Breast epithelium (tissue), 4 donors: ENCODE measurements around the gene SPTSSB. TPM values are rescaled to one million over a fixed set of nuclear protein-coding genes. Genes with fewer than 3 reads are reported as not detected.

Experiments
- DNase-seq, 2 donors: peaks; one replicate each; pipeline ENCODE4 v3.0.0-alpha.2; 2019; ENCODE audit warnings: low spot score in 2 of 2
- H3K27ac ChIP-seq, 2 donors: fragments of 200-600 bp; sonication (generic) in 1 of 2; one replicate each; pipeline ENCODE4 v1.5.1; 2016 to 2019; ENCODE audit warnings: mild to moderate bottlenecking in 1 of 2
- H3K27me3 ChIP-seq, 2 donors: fragments of 200-600 bp; sonication (generic) in 1 of 2; one replicate each; pipeline versions ENCODE4 v1.5.1 to v1.6.0; 2017 to 2019; ENCODE audit warnings: control low read depth in 1 of 2, mild to moderate bottlenecking in 1 of 2
- H3K36me3 ChIP-seq: fragments of 200-600 bp; one replicate; pipeline ENCODE4 v1.5.1; 2019
- H3K4me1 ChIP-seq, 2 donors: fragments of 200-600 bp; sonication (generic); one replicate each; pipeline ENCODE4 v1.5.1; 2016 to 2019; ENCODE audit warnings: control low read depth in 1 of 2
- H3K4me3 ChIP-seq, 3 donors: fragments of 200-600 bp; sonication (generic); 1 replicate in 2 of 3; 2 replicates in 1 of 3; pipeline ENCODE4 v1.5.1; 2016 to 2019; ENCODE audit warnings: mild to moderate bottlenecking in 3 of 3, moderate library complexity in 2 of 3
- H3K9me3 ChIP-seq, 2 donors: fragments of 200-600 bp; sonication (generic) in 1 of 2; one replicate each; pipeline ENCODE4 v1.5.1; 2016 to 2019; ENCODE audit warnings: control low read depth in 1 of 2
- POLR2A ChIP-seq: fragments of 450-650 bp; IDR thresholded peaks from one replicate; pipeline ENCODE4 v1.6.1; 2016; ENCODE audit warnings: antibody characterized with exemption, mild to moderate bottlenecking, moderate library complexity
- POLR2AphosphoS5 ChIP-seq, 3 donors: sonication (generic); formaldehyde crosslinking; IDR thresholded peaks; one replicate each; pipeline ENCODE4 v1.6.1; 2017; ENCODE audit warnings: antibody characterized with exemption in 3 of 3
- intact Hi-C: fragments of 100-400 bp; cut with DNase I; formaldehyde crosslinking; loops from one replicate; pipeline ENCODE4 v1.15.1; 2023; ENCODE audit warnings: low total_unique reads
- total RNA-seq, 3 donors: library from RNA; depleted of rRNA; stranded (reverse); fragments of >200 nt; gene quantifications; one replicate each; pipeline ENCODE4 v1.1.0, GENCODE V29; 2016
- TF ChIP-seq, protein P1 (sequence below), 3 donors: fragments of 450-650 bp; IDR thresholded peaks; one replicate each; pipeline ENCODE4 v1.5.1; 2016 to 2017; ENCODE audit warnings: antibody characterized with exemption in 3 of 3, mild to moderate bottlenecking in 3 of 3, moderate library complexity in 3 of 3

SPTSSB gene
- total RNA-seq, 3 donors from 2014 or later, result 0.16 to 2.0 (median 1.5) TPM

DNA sequence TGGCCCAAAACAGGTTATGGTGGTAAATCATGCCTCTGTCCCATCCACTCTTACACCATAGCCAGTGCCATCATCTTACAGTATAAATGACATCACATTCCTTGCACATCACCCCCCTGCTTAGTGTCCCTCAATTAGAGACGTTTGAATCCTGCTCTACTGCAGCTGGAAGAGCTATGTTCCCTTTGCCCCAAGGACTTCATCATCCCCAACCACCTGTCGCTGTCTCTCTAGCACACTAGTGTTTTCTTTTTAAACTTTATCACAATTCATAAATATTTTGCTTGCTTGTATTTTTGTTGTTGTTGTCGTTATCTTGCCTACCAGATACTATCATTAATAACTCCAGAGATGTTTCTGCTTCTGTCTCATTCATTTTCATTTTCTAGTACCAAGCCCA is 28.7 kb downstream of the SPTSSB start:
- Histone ChIP-seq H3K9me3 (no peaks in the 10 kb centered on the region), H3K27ac (no peak overlapping the region), H3K4me1 (no peaks in the 10 kb centered on the region), H3K36me3 (no peaks in the 10 kb centered on the region), H3K4me3 (no peak overlapping the region), H3K27me3 (no peaks in the 10 kb centered on the region)
- no peak for DNase-seq
- TF ChIP-seq, protein P1, sequence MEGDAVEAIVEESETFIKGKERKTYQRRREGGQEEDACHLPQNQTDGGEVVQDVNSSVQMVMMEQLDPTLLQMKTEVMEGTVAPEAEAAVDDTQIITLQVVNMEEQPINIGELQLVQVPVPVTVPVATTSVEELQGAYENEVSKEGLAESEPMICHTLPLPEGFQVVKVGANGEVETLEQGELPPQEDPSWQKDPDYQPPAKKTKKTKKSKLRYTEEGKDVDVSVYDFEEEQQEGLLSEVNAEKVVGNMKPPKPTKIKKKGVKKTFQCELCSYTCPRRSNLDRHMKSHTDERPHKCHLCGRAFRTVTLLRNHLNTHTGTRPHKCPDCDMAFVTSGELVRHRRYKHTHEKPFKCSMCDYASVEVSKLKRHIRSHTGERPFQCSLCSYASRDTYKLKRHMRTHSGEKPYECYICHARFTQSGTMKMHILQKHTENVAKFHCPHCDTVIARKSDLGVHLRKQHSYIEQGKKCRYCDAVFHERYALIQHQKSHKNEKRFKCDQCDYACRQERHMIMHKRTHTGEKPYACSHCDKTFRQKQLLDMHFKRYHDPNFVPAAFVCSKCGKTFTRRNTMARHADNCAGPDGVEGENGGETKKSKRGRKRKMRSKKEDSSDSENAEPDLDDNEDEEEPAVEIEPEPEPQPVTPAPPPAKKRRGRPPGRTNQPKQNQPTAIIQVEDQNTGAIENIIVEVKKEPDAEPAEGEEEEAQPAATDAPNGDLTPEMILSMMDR (IDR thresholded peaks at IDR 0.05), result no peak
- no peak for TF ChIP-seq POLR2AphosphoS5 (IDR thresholded peaks at IDR 0.05)
- intact Hi-C loops, result no loop called here

DNA sequence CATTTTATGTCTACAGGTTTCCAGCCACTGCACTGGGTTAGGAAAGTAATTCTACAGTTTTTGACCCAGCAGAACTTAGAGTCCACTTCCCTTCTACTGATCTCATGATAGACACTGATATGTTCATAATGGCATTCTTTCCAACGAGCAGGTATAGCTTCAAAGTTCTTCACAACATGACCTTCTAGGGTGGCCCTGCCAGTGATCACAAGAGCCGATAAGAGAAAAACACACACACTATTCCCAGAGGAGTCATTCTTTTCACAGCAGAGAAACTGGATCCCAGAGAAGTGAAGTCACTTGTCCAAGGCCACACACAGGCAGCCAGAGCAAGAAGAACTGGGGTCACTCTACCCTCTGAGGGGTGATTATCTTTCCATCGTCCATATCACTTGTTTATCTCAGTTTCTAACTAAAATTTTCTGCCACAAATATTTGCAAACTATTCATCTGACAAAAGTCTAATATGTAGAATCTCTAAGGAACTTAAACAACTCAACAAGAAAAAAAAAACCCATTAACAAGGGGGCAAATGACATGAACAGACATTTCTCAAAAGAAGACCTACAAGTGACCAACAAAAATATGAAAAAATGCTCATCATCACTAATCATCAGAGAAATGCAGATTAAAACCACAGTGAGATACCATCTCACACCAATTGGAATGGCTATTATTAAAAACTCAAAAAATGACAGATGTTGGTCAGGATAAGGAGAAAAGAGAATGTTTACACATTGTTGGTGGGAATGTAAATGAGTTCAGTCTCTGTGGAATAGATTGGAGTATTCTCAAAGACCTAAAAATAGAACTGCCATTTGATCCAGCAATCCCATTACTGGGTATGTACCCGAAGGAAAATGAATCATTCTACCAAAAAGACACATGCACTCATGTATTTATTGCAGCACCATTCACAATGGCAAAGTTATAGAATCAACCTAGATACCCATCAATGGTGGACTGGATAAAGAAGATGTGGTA is 31.5 kb downstream of the SPTSSB start:
- intact Hi-C loops, result no loop called here
- no peak overlapping the region for H3K4me3 ChIP-seq
- TF ChIP-seq POLR2A, result no peak
- TF ChIP-seq, protein P1 (IDR thresholded peaks at IDR 0.05), result no peak
- H3K27ac ChIP-seq, result no peak overlapping the region
- H3K9me3 ChIP-seq, result no peaks in the 10 kb centered on the region
- no peaks in the 10 kb centered on the region for H3K27me3 ChIP-seq
- no peak for DNase-seq
- no peaks in the 10 kb centered on the region for H3K4me1 ChIP-seq
- H3K36me3 ChIP-seq, result no peaks in the 10 kb centered on the region

DNA sequence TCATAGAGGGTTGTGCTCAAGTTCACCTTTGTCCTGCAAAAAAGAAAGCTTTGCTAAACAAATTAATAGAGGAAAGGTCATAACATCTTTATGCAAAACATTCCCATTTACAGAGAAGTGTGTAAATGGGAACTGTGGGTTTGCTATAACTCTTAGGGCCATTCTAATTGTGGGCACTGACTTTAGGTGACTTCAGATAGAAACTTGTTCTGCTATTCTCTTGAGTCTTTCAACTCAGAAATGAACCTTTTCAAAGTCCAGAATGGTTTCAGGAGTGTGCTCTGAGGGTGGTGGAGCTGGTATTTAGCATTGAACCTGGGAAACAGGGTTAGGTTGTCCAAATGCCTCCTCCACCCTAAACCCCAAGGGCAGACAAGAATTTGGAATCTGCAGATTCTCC is 34.0 kb downstream of the SPTSSB start:
- intact Hi-C loops, result no loop called here
- Histone ChIP-seq H3K36me3 (no peaks in the 10 kb centered on the region), H3K4me1 (no peaks in the 10 kb centered on the region), H3K4me3 (no peak overlapping the region), H3K27me3 (no peaks in the 10 kb centered on the region), H3K27ac (no peak overlapping the region), H3K9me3 (no peaks in the 10 kb centered on the region)
- no peak for DNase-seq
- TF ChIP-seq POLR2A (no peak), POLR2AphosphoS5 (IDR thresholded peaks at IDR 0.05) (no peak)
- TF ChIP-seq, protein P1 (IDR thresholded peaks at IDR 0.05), result no peak

DNA sequence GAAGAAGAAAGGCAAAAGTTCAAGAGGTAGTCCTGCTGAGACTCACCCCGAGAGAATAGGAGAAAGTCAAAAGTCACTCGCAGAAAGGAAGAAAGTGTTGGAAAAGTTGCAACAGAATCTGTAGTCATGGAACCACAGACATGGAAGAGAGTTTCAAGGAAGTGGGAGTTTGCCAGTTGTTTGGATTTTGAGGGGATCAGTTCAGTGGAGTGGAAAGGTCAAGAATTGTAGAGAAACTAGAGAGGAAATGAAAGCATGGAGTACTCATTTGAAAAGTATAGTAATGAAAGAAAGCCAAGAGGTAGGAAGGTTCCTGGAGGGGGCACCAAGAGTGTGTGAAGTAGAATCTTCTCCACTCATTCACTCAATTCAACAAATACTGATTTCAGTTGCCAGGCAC is 34.7 kb downstream of the SPTSSB start:
- no peak for TF ChIP-seq POLR2A
- TF ChIP-seq, protein P1 (IDR thresholded peaks at IDR 0.05), result no peak
- no peak for TF ChIP-seq POLR2AphosphoS5 (IDR thresholded peaks at IDR 0.05)
- Histone ChIP-seq H3K4me3 (no peak overlapping the region), H3K4me1 (no peaks in the 10 kb centered on the region), H3K36me3 (no peaks in the 10 kb centered on the region), H3K9me3 (no peaks in the 10 kb centered on the region), H3K27me3 (no peaks in the 10 kb centered on the region), H3K27ac (no peak overlapping the region)
- no peak for DNase-seq
- intact Hi-C loops, result no loop called here

DNA sequence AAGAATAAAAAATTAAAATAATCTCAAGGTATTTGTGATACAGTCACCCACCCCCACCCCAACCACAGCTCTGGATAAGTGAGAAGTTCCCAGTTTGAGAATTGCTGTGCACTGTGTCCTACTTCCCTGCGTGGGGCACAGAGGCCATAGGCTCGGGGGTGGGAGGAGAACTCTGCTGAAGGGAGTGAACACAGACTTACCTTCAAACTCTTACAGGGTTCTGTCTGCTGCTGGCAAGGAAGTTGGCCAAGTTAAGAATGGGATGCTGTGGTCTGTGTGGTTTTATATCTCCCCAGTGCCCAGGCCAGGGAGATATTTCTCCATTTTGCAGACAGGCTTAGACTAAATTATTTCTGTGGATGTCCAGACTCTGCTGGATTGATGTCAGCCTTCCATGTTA is 37.6 kb downstream of the SPTSSB start:
- H3K27me3 ChIP-seq, result no peaks in the 10 kb centered on the region
- H3K4me1 ChIP-seq, result no peaks in the 10 kb centered on the region
- no peaks in the 10 kb centered on the region for H3K36me3 ChIP-seq
- H3K9me3 ChIP-seq, result no peaks in the 10 kb centered on the region
- DNase-seq, result no peak
- intact Hi-C loops, result no loop called here
- no peak overlapping the region for H3K4me3 ChIP-seq
- TF ChIP-seq, protein P1 (IDR thresholded peaks at IDR 0.05), result no peak
- TF ChIP-seq POLR2AphosphoS5 (IDR thresholded peaks at IDR 0.05) (no peak), POLR2A (no peak)
- H3K27ac ChIP-seq, result no peak overlapping the region
